Measurements from ENCODE around the gene MICALL1.

DNA sequence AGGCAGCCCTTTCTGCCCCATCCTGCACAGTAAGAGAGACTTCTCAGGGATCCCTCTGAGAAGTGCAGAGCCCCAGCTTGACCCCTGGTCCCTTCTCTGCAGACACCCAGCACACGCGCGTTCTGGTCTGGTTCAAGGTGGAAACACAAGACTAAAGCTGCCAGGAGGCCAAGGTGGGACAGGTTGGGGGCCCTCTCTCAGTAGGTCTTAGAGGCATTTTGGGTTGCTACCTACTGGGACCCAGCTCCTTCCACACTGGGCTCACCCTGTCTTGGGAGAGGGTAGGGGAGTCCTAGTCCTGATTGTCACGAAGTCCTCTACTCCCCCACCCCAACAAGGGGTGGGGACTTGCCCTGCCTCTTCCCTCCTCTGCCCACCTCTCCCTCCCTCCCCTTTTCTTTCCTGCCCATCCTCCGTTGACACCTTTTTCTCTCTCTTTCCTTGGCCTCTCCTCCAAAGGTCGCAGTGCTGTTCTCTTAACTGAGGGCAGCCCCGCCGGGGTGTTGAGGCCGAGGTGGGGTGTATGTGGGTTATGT lies 79.0 kb downstream of the MICALL1 start:
- TF ChIP-seq POLR2A (IDR thresholded peaks at IDR 0.05; ENCODE audit: low read depth, low read length) = no peak
- no peak for TF ChIP-seq POLR2AphosphoS5 (IDR thresholded peaks at IDR 0.05; ENCODE audit: low read depth, low read length)
- no peak for TF ChIP-seq SPI1 (IDR thresholded peaks at IDR 0.05; ENCODE audit: low read depth, low read length)
- TF ChIP-seq TAF1 (IDR thresholded peaks at IDR 0.05; ENCODE audit: low read depth, low read length) = no peak
- TF ChIP-seq POU2F2 (IDR thresholded peaks at IDR 0.05; ENCODE audit: low read depth, low read length) = no peak
